Hepatocyte (in vitro differentiated cells): ENCODE measurements around the gene PRKCA. TPM values are rescaled to one million over a fixed set of nuclear protein-coding genes. Genes with fewer than 3 reads are reported as not detected.

Source experiments
- DNase-seq: peaks from one replicate; pipeline ENCODE4 v3.0.0-alpha.2; 2016; ENCODE audit warnings: low spot score
- H2AFZ ChIP-seq: fragments of 200-600 bp; sonication (generic); 2 replicates; pipeline ENCODE4 v1.6.0; 2016; ENCODE audit warnings: antibody characterized with exemption, mild to moderate bottlenecking
- H3K27ac ChIP-seq: fragments of 200-600 bp; sonication (generic); 2 replicates; pipeline ENCODE4 v1.5.1; 2016; ENCODE audit warnings: mild to moderate bottlenecking
- H3K27me3 ChIP-seq: fragments of 200-600 bp; sonication (generic); 2 replicates; pipeline ENCODE4 v1.6.1; 2016
- H3K36me3 ChIP-seq: fragments of 200-600 bp; sonication (generic); replicated peaks from 2 replicates; pipeline ENCODE4 v1.5.1; 2016; ENCODE audit warnings: low read depth; ENCODE audit not compliant: insufficient read depth
- H3K4me1 ChIP-seq: fragments of 200-600 bp; sonication (generic); 2 replicates; pipeline ENCODE4 v1.5.1; 2016; ENCODE audit warnings: mild to moderate bottlenecking, moderate library complexity; ENCODE audit not compliant: insufficient read depth
- H3K4me2 ChIP-seq: fragments of 200-600 bp; sonication (generic); 2 replicates; pipeline ENCODE4 v1.6.0; 2016
- H3K4me3 ChIP-seq: fragments of 200-600 bp; sonication (generic); 2 replicates; pipeline ENCODE4 v1.5.1; 2016; ENCODE audit warnings: mild to moderate bottlenecking
- H3K79me2 ChIP-seq: fragments of 200-600 bp; sonication (generic); 2 replicates; pipeline ENCODE4 v1.6.0; 2017; ENCODE audit warnings: mild to moderate bottlenecking
- H3K9me2 ChIP-seq: fragments of 200-600 bp; sonication (generic); replicated peaks from 2 replicates; pipeline ENCODE4 v1.6.0; 2017; ENCODE audit warnings: mild to moderate bottlenecking; ENCODE audit not compliant: insufficient read depth
- H3K9me3 ChIP-seq: fragments of 200-600 bp; sonication (generic); 2 replicates; pipeline ENCODE4 v1.5.1; 2016; ENCODE audit warnings: low read depth, mild to moderate bottlenecking
- H4K20me1 ChIP-seq: fragments of 200-600 bp; sonication (generic); 2 replicates; pipeline ENCODE4 v1.6.0; 2016; ENCODE audit warnings: mild to moderate bottlenecking; ENCODE audit not compliant: insufficient read depth, poor library complexity, severe bottlenecking
- CTCF ChIP-seq: fragments of 200-600 bp; sonication (generic); IDR thresholded peaks from 2 replicates; pipeline ENCODE4 v1.5.1; 2016; ENCODE audit warnings: antibody characterized with exemption, mild to moderate bottlenecking; ENCODE audit not compliant: poor library complexity
- EZH2 ChIP-seq: fragments of 200-600 bp; sonication (generic); IDR thresholded peaks from 2 replicates; pipeline ENCODE4 v1.6.1; 2016; ENCODE audit warnings: antibody characterized with exemption, mild to moderate bottlenecking, borderline replicate concordance
- EZH2phosphoT487 ChIP-seq: fragments of 200-600 bp; sonication (generic); IDR thresholded peaks from one replicate; pipeline ENCODE4 v1.6.1; 2018; ENCODE audit warnings: antibody characterized with exemption, mild to moderate bottlenecking, low read depth, moderate library complexity; ENCODE audit not compliant: unreplicated experiment, severe bottlenecking
- WGBS: methylation state at CpG from one replicate; pipeline ENCODE4 v1.1.6; 2016; ENCODE audit warnings: low lambda C conversion rate; ENCODE audit errors: missing lambda C conversion rate; 5-methylcytosine and 5-hydroxymethylcytosine counted together
- polyA plus RNA-seq: library from polyadenylated mRNA; unstranded; fragments of >200 nt; fragmentation: Nextera tagmentation; extraction: Ambion mirVana; gene quantifications from 2 replicates; pipeline ENCODE4 v1.2.1, GENCODE V29; 2016
- total RNA-seq: library from RNA; depleted of rRNA; stranded (reverse); fragments of >200 nt; gene quantifications from 2 replicates; pipeline ENCODE4 v1.2.3, GENCODE V29; 2014

PRKCA gene
- total and polyA plus RNA-seq, 2 experiments from 2014 or later, result 5.9 to 18.5 TPM

DNA sequence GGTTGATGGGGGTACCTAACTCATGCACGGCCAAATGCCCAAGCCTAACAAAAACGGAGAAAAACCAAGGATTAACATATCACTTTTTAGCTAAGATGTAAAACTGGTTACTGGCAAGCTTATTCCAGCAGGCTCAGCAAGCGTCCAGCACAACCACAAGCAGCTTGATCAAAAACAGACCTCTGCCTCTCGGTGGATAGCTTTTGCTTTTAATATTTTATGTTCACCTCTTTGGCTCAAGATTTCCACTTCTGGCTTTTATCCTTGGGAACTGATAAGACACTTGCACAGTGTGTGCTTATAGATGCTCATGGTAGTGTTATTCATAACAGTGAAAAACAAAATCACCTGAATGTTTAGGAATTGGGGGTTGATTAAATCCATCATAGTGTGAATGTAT lies 325.6 kb downstream of the PRKCA start:
- Histone ChIP-seq H2AFZ (no peak overlapping the region), H3K9me2 (no peaks in the 10 kb centered on the region), H3K27me3 (no peaks in the 10 kb centered on the region), H4K20me1 (no peaks in the 10 kb centered on the region), H3K9me3 (no peaks in the 10 kb centered on the region), H3K4me2 (peak overlapping the region; percentile 17), H3K4me3 (no peak overlapping the region), H3K4me1 (no peaks in the 10 kb centered on the region), H3K36me3 (no peaks in the 10 kb centered on the region), H3K27ac (no peak overlapping the region), H3K79me2 (no peaks in the 10 kb centered on the region)
- TF ChIP-seq EZH2phosphoT487 (no peak), EZH2 (no peak), CTCF (no peak)
- WGBS, result 33% methylated on average over 4 of the region's 4 CpGs
- DNase-seq, result peak; percentile 39

GRCh38 chr17:66629762-66630161 lies 327.3 kb downstream of the PRKCA start:
- 96% methylated on average over 3 of the region's 3 CpGs for WGBS
- H3K79me2 ChIP-seq, result no peaks in the 10 kb centered on the region
- H3K4me3 ChIP-seq, result no peak overlapping the region
- H3K9me3 ChIP-seq, result no peaks in the 10 kb centered on the region
- no peak overlapping the region for H3K4me2 ChIP-seq
- no peaks in the 10 kb centered on the region for H3K9me2 ChIP-seq
- DNase-seq, result no peak
- no peaks in the 10 kb centered on the region for H3K27me3 ChIP-seq
- no peak for TF ChIP-seq EZH2
- no peak for TF ChIP-seq CTCF
- no peak for TF ChIP-seq EZH2phosphoT487
- H3K36me3 ChIP-seq, result no peaks in the 10 kb centered on the region
- H3K4me1 ChIP-seq, result no peaks in the 10 kb centered on the region
- H3K27ac ChIP-seq, result no peak overlapping the region
- H2AFZ ChIP-seq, result no peak overlapping the region
- H4K20me1 ChIP-seq, result no peaks in the 10 kb centered on the region

- H3K4me3 ChIP-seq, result no peak overlapping the region
- H3K9me2 ChIP-seq, result no peaks in the 10 kb centered on the region
- no peaks in the 10 kb centered on the region for H3K36me3 ChIP-seq
- H2AFZ ChIP-seq, result no peak overlapping the region
- H3K4me1 ChIP-seq, result no peaks in the 10 kb centered on the region
- no peak for TF ChIP-seq CTCF
- TF ChIP-seq EZH2, result no peak
- H3K27me3 ChIP-seq, result no peaks in the 10 kb centered on the region
- H3K9me3 ChIP-seq, result no peaks in the 10 kb centered on the region
- H4K20me1 ChIP-seq, result no peaks in the 10 kb centered on the region
- no peak overlapping the region for H3K27ac ChIP-seq
- no peak for DNase-seq
- no peak overlapping the region for H3K4me2 ChIP-seq
- H3K79me2 ChIP-seq, result no peaks in the 10 kb centered on the region
- 98% methylated on average over 2 of the region's 2 CpGs for WGBS
These were observed 328.0 kb downstream of the PRKCA start for GRCh38 chr17:66630379-66630778.

GRCh38 chr17:66630828-66631472 lies 328.5 kb downstream of the PRKCA start:
- H3K9me2 ChIP-seq, result no peaks in the 10 kb centered on the region
- TF ChIP-seq EZH2phosphoT487, result no peak
- TF ChIP-seq CTCF, result no peak
- no peak for TF ChIP-seq EZH2
- H3K4me1 ChIP-seq, result no peaks in the 10 kb centered on the region
- H2AFZ ChIP-seq, result no peak overlapping the region
- no peaks in the 10 kb centered on the region for H4K20me1 ChIP-seq
- no peak overlapping the region for H3K4me3 ChIP-seq
- no peak for DNase-seq
- no peaks in the 10 kb centered on the region for H3K79me2 ChIP-seq
- H3K27me3 ChIP-seq, result no peaks in the 10 kb centered on the region
- no peaks in the 10 kb centered on the region for H3K36me3 ChIP-seq
- no peaks in the 10 kb centered on the region for H3K9me3 ChIP-seq
- no peak overlapping the region for H3K4me2 ChIP-seq
- 86% methylated on average over 3 of the region's 3 CpGs for WGBS
- no peak overlapping the region for H3K27ac ChIP-seq
